Activated CD8-positive, alpha-beta memory T cell treated with anti-CD3 and anti-CD28 coated beads for 36 hours (primary cell): ENCODE measurements around the gene PTCH1. TPM values are rescaled to one million over a fixed set of nuclear protein-coding genes. Genes with fewer than 3 reads are reported as not detected.

ENCODE experiments used
- CTCF ChIA-PET: fragments of 350-600 bp; sonication (Branson Sonifier 250); formaldehyde crosslinking; loops from one replicate; lab custom pipeline; 2021; ENCODE audit warnings: antibody characterized with exemption; lab: Charles Lee
- POLR2A ChIA-PET: fragments of 350-600 bp; sonication (Branson Sonifier 250); formaldehyde crosslinking; loops from one replicate; lab custom pipeline; 2021; ENCODE audit warnings: antibody characterized with exemption; lab: Charles Lee
- total RNA-seq, 2 experiments: library from RNA; stranded (reverse); gene quantifications; one replicate each; pipeline ENCODE4 v1.2.3, GENCODE V29; 2021

The PTCH1 gene
- total RNA-seq, 2 experiments from 2014 or later = 9.1 to 10.8 TPM

GRCh38 chr9:95431286-95431685, 85.5 kb downstream of the PTCH1 start:
- POLR2A ChIA-PET = no interaction called here

GRCh38 chr9:95429948-95430620, 86.7 kb downstream of the PTCH1 start:
- ChIA-PET CTCF (no interaction called here), POLR2A (no interaction called here)

More at GRCh38 chr9:95431286-95431685, 85.5 kb downstream of the PTCH1 start:
- CTCF ChIA-PET = no interaction called here

- POLR2A ChIA-PET = no interaction called here
Observed at GRCh38 chr9:95429096-95429495, 87.7 kb downstream of the PTCH1 start.

GRCh38 chr9:95425910-95426551, 90.7 kb downstream of the PTCH1 start:
- ChIA-PET CTCF (no interaction called here), POLR2A (no interaction called here)

More at GRCh38 chr9:95429096-95429495, 87.7 kb downstream of the PTCH1 start:
- CTCF ChIA-PET = no interaction called here

- CTCF ChIA-PET = no interaction called here
- POLR2A ChIA-PET = no interaction called here
Observed at GRCh38 chr9:95422650-95423049, 94.1 kb downstream of the PTCH1 start.

- ChIA-PET POLR2A (no interaction called here), CTCF (no interaction called here)
Observed at GRCh38 chr9:95420518-95420917, 96.3 kb downstream of the PTCH1 start.

- POLR2A ChIA-PET = no interaction called here
Observed at GRCh38 chr9:95419444-95419843, 97.3 kb downstream of the PTCH1 start.

GRCh38 chr9:95415158-95415557, 101.6 kb downstream of the PTCH1 start:
- ChIA-PET POLR2A (no interaction called here), CTCF (interaction anchor here (0.5 kb wide), 1 partner anchor 750 kb away, joined by 3 read pairs; no protein-coding TSS in a partner anchor)

More at GRCh38 chr9:95419444-95419843, 97.3 kb downstream of the PTCH1 start:
- CTCF ChIA-PET = no interaction called here

- POLR2A ChIA-PET = no interaction called here
- CTCF ChIA-PET = no interaction called here
Observed at GRCh38 chr9:95413793-95414192, 103.0 kb downstream of the PTCH1 start.

- ChIA-PET POLR2A (no interaction called here), CTCF (no interaction called here)
Observed at GRCh38 chr9:95411054-95411892, 105.5 kb downstream of the PTCH1 start.

GRCh38 chr9:95409650-95410426, 106.9 kb downstream of the PTCH1 start:
- POLR2A ChIA-PET = no interaction called here
- CTCF ChIA-PET = no interaction called here

GRCh38 chr9:95407524-95407923, 109.2 kb downstream of the PTCH1 start:
- CTCF ChIA-PET = no interaction called here
- POLR2A ChIA-PET = no interaction called here

GRCh38 chr9:95406121-95406520, 110.7 kb downstream of the PTCH1 start:
- ChIA-PET CTCF (no interaction called here), POLR2A (no interaction called here)

GRCh38 chr9:95399261-95399660, 117.5 kb downstream of the PTCH1 start:
- POLR2A ChIA-PET = no interaction called here

More at GRCh38 chr9:95399261-95399660, 117.5 kb downstream of the PTCH1 start:
- CTCF ChIA-PET = no interaction called here

Other genes with a start within 250 kb of the PTCH1 start
- 10 to 100 TPM; 16.2 to 20.5 TPM for gene FANCC, start 199.3 kb downstream of the PTCH1 start, total RNA-seq